Heart right ventricle (tissue), 16 donors: ENCODE measurements around the gene LARGE1. TPM values are rescaled to one million over a fixed set of nuclear protein-coding genes. Genes with fewer than 3 reads are reported as not detected.
A peak's percentile ranks its signal among the peaks of the same experiment; 100 is the strongest.

Experiments
- ATAC-seq, 8 donors: fragments of 200-7000 bp; cut with Tn5 transposase; one replicate each; pipeline ENCODE4 v1.9.1; 2020; ENCODE audit warnings: mild to moderate bottlenecking in 8 of 8, moderate library complexity in 8 of 8, moderate number of reproducible peaks in 1 of 8
- DNase-seq, 2 donors: peaks; one replicate each; pipeline ENCODE4 v3.0.0-alpha.2; 2020
- H3K27ac ChIP-seq, 10 donors: fragments of 200-600 bp; sonication (generic) in 2 of 10; one replicate each; pipeline versions ENCODE4 v1.5.0 to v1.8.0; 2020 to 2022; ENCODE audit warnings: mild to moderate bottlenecking in 3 of 10
- H3K27me3 ChIP-seq, 7 donors: fragments of 200-600 bp; one replicate each; pipeline ENCODE4 v1.8.0; 2021 to 2022; ENCODE audit warnings: mild to moderate bottlenecking in 2 of 7
- H3K36me3 ChIP-seq, 9 donors: fragments of 200-600 bp; sonication (generic) in 1 of 9; one replicate each; pipeline versions ENCODE4 v1.5.0 to v1.8.0; 2020 to 2022; ENCODE audit warnings: mild to moderate bottlenecking in 2 of 9
- H3K4me1 ChIP-seq, 9 donors: fragments of 200-600 bp; sonication (generic) in 1 of 9; one replicate each; pipeline versions ENCODE4 v1.5.0 to v1.8.0; 2020 to 2022; ENCODE audit warnings: mild to moderate bottlenecking in 4 of 9
- H3K4me3 ChIP-seq, 10 donors: fragments of 200-600 bp; sonication (generic) in 2 of 10; one replicate each; pipeline versions ENCODE4 v1.5.0 to v1.8.0; 2020 to 2022; ENCODE audit warnings: mild to moderate bottlenecking in 7 of 10, moderate library complexity in 2 of 10
- H3K9me3 ChIP-seq, 11 donors: fragments of 200-600 bp in 10 of 11; sonication (generic) in 2 of 11; one replicate each; pipeline versions ENCODE4 v1.5.0 to v1.8.0; 2013 to 2022; ENCODE audit warnings: mild to moderate bottlenecking in 2 of 11, control low read depth in 1 of 11, moderate library complexity in 1 of 11
- WGBS, 2 donors: extraction: QIAGEN DNeasy Blood & Tissue Kit; methylation state at CpG; one replicate each; pipeline ENCODE4 v1.1.7; 2013; ENCODE audit warnings: inconsistent platforms in 1 of 2; 5-methylcytosine and 5-hydroxymethylcytosine counted together
- intact Hi-C, 10 donors: fragments of 100-400 bp; cut with DNase I; formaldehyde crosslinking; loops; one replicate each; pipeline versions ENCODE4 v1.11.1 to v1.14.2; 2022
- polyA plus RNA-seq, 2 donors: library from polyadenylated mRNA; stranded (reverse); fragments of 200-250 nt; gene quantifications; one replicate each; pipeline ENCODE4 v1.2.3, GENCODE V29; 2013
- total RNA-seq, 10 donors: library from RNA; stranded (reverse); fragmentation: NEBNext Ultra II Directional in 3 of 10; extraction: Animal tissue kit (Norgen Biotek cat#: 25700) in 3 of 10; gene quantifications; one replicate each; pipeline versions ENCODE4 v1.2.1 to v1.2.4, GENCODE V29; 2021 to 2023
- TF ChIP-seq, protein P1 (sequence below), 9 donors: fragments of 200-600 bp; sonication (generic) in 2 of 9; IDR thresholded peaks; one replicate each; pipeline versions ENCODE4 v1.5.0 to v1.8.0; 2021 to 2022; ENCODE audit warnings: antibody characterized with exemption in 9 of 9, mild to moderate bottlenecking in 5 of 9, moderate library complexity in 1 of 9
- donor health status: Arrhythmogenic right ventricular cardiomyopathy.
- donor health status: ischemic (EF 13 %, LVEDD 7.1; RV severe dilation, severe dysfunction).
- donor health status: healthy with polysubstance abuse.
- donor health status: DM: no; HTN: yes; CAD: no.
- donor health status: DM: no; HTN: no; CAD: no.
- donor health status: ischemic (EF 25% LVEDD 6.9; RV normal size, moderate dysfunction).
- donor health status: ischemic (EF 25% LVEDD 5.7; RV mildly dilated, moderate dysfunction).
- donor health status: healthy.
- donor health status: DM: yes; HTN: yes; CAD: no.
- donor health status: Ischemic cardiomyopathy.
- donor health status: ischemic (EF 35%, LVEDD 5.7; RV mildly dilated, moderate dysfunction).
- donor health status: nonischemic (EF 11% LVEDD 7.7; RV severe dilation, severe dysfunction).
- donor health status: DM: yes; HTN: yes; CAD: no.
- donor health status: PGD.
- donor health status: ischemic (EF 29% LVEDD 5.4; RV normal size, mild dysfunction).
- donor health status: nonischemic (EF 23%, LVEDD 6.1; RV moderate dilation, normal function).

The LARGE1 gene
- total and polyA plus RNA-seq, 12 donors = 33.7 to 184 (median 144) TPM

DNA sequence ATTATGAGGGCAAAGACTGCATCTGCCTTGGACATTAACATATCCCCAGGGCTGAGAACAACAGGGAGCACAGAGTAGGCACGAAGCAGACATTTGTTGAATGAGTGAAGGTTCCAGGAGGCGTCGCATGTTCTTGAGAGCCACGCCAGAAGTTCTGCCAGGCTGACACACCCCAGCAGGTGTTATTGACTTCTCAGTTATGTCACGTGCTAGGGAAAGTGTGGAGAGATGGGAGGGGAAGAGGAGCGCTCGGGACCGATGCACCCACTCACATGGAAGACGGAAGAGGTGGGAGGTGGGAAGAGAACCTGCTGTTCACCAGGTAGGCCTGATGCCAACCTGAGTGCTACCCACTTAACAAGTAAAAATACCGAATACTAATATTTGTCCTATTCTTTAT lies 232.8 kb downstream of the LARGE1 start:
- intact Hi-C loops = no loop called here
- Histone ChIP-seq H3K9me3 (peaks cover 0 to 9% (median 0%) of the 10 kb centered on the region in 11 donors), H3K36me3 (no peaks in the 10 kb centered on the region), H3K4me1 (peaks cover 0 to 8% (median 0%) of the 10 kb centered on the region in 9 donors), H3K4me3 (no peak overlapping the region), H3K27me3 (no peaks in the 10 kb centered on the region), H3K27ac (no peak overlapping the region)
- ATAC-seq (no peak), DNase-seq (no peak)
- WGBS, 2 donors = 80 to 91% methylated on average over 10 of the region's 10 CpGs
- TF ChIP-seq, protein P1, sequence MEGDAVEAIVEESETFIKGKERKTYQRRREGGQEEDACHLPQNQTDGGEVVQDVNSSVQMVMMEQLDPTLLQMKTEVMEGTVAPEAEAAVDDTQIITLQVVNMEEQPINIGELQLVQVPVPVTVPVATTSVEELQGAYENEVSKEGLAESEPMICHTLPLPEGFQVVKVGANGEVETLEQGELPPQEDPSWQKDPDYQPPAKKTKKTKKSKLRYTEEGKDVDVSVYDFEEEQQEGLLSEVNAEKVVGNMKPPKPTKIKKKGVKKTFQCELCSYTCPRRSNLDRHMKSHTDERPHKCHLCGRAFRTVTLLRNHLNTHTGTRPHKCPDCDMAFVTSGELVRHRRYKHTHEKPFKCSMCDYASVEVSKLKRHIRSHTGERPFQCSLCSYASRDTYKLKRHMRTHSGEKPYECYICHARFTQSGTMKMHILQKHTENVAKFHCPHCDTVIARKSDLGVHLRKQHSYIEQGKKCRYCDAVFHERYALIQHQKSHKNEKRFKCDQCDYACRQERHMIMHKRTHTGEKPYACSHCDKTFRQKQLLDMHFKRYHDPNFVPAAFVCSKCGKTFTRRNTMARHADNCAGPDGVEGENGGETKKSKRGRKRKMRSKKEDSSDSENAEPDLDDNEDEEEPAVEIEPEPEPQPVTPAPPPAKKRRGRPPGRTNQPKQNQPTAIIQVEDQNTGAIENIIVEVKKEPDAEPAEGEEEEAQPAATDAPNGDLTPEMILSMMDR (IDR thresholded peaks at IDR 0.05) = no peak

DNA sequence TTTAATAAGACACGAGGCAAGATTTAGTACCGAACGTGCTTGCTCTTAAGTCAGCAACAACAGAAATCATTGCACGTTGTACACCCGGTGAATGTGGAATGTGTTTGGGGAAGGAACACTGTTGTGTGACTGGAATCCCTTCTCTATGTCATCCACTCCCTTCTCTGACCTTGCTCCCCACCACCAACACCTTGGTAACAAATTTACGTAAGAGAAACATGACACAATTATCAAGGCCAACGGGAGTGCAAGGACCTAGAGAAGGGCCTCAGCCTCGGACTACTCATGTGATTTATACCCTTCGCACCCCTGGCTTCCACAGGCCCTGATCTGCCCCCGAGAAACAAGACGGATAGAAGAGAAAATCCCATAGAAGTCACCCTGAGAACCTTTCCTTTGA lies 236.2 kb downstream of the LARGE1 start:
- peaks cover 0 to 8% (median 0%) of the 10 kb centered on the region in 9 donors for H3K4me1 ChIP-seq
- H3K4me3 ChIP-seq = no peak overlapping the region
- H3K27ac ChIP-seq = no peak overlapping the region
- ATAC-seq (peak in 6 of 8 donors; percentile 15 to 79 (median 40)), DNase-seq (no peak)
- intact Hi-C loops = no loop called here
- H3K27me3 ChIP-seq = no peaks in the 10 kb centered on the region
- 73 to 76% methylated on average over 11 of the region's 11 CpGs for WGBS, 2 donors
- H3K9me3 ChIP-seq = peaks cover 0 to 9% (median 0%) of the 10 kb centered on the region in 11 donors
- TF ChIP-seq, protein P1 (IDR thresholded peaks at IDR 0.05) = no peak
- no peaks in the 10 kb centered on the region for H3K36me3 ChIP-seq

DNA sequence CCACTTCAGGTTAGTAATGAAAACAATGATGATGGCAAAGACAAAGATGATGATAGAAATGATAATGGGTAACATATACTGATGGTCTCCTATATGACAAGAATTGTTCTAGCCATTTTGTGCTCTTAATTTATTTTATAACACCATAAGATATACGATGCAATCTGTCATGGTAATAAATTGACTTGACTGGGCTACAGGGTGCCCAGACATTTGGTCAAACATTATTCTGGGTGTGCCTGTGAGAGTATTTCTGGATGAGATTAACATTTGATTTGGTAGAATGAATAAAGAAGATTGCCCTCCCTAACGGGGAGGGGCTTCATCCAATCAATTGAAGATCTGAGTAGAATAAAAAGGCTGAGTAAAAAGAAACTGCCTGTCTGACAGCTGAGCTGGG lies 237.3 kb downstream of the LARGE1 start:
- no peak for DNase-seq
- peaks cover 0 to 14% (median 3%) of the 10 kb centered on the region in 9 donors for H3K4me1 ChIP-seq
- 48 to 71% methylated on average over 2 of the region's 2 CpGs for WGBS, 2 donors
- no peak overlapping the region for H3K27ac ChIP-seq
- H3K27me3 ChIP-seq = no peaks in the 10 kb centered on the region
- no peak for ATAC-seq
- H3K4me3 ChIP-seq = no peak overlapping the region
- TF ChIP-seq, protein P1 (IDR thresholded peaks at IDR 0.05) = no peak
- intact Hi-C loops = no loop called here
- H3K36me3 ChIP-seq = no peaks in the 10 kb centered on the region
- peaks cover 0 to 9% (median 0%) of the 10 kb centered on the region in 11 donors for H3K9me3 ChIP-seq

DNA sequence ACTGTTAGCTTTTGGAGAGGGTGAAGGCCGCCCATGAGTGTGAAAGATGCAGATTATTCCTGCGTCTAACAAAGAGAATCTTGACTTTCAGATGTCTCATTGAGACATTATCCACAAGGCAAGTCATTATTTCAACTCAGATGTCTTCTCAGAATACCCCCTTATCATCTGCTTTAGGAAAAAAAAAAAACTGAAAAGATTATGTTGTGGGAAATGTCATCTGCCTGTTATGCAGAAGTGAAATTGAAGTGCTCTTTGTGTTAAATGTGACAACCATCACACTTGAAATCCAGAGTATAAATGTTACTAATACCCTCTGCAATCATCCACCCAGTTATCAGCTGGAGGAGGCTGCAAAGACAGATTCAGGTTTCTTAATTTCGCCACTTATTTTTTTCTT lies 239.6 kb downstream of the LARGE1 start:
- Histone ChIP-seq H3K9me3 (peaks cover 0 to 9% (median 0%) of the 10 kb centered on the region in 11 donors), H3K27me3 (no peaks in the 10 kb centered on the region), H3K4me1 (peaks cover 0 to 25% (median 12%) of the 10 kb centered on the region in 9 donors), H3K4me3 (no peak overlapping the region), H3K27ac (no peak overlapping the region), H3K36me3 (no peaks in the 10 kb centered on the region)
- TF ChIP-seq, protein P1 (IDR thresholded peaks at IDR 0.05) = no peak
- WGBS, 2 donors = 86 to 93% methylated on average over 3 of the region's 3 CpGs
- DNase-seq (no peak), ATAC-seq (no peak)
- intact Hi-C loops = no loop called here
